ENCODE results near the gene PVALB.

PVALB gene

GRCh38 chr22:36846949-36847348 lies 30.1 kb upstream of the PVALB start:
- DNase-seq (ENCODE audit: low read depth in 1 of 2, low spot score in 1 of 2): no peak

- no peak for DNase-seq (ENCODE audit: low read depth in 1 of 2, low spot score in 1 of 2)
Observed at GRCh38 chr22:36846271-36846670, 29.4 kb upstream of the PVALB start.

- DNase-seq (ENCODE audit: low read depth in 1 of 2, low spot score in 1 of 2): no peak
Observed at GRCh38 chr22:36840106-36840505, 23.3 kb upstream of the PVALB start.

GRCh38 chr22:36839356-36840073 lies 22.7 kb upstream of the PVALB start:
- DNase-seq (ENCODE audit: low read depth in 1 of 2, low spot score in 1 of 2): no peak

- DNase-seq (ENCODE audit: low read depth in 1 of 2, low spot score in 1 of 2): no peak
Observed at GRCh38 chr22:36838119-36839030, 21.5 kb upstream of the PVALB start.

GRCh38 chr22:36835903-36836302 lies 19.1 kb upstream of the PVALB start:
- DNase-seq (ENCODE audit: low read depth in 1 of 2, low spot score in 1 of 2): no peak

GRCh38 chr22:36833073-36833472 lies 16.2 kb upstream of the PVALB start:
- DNase-seq (ENCODE audit: low read depth in 1 of 2, low spot score in 1 of 2): no peak

GRCh38 chr22:36831717-36832116 lies 14.9 kb upstream of the PVALB start:
- no peak for DNase-seq (ENCODE audit: low read depth in 1 of 2, low spot score in 1 of 2)

GRCh38 chr22:36831206-36831605 lies 14.4 kb upstream of the PVALB start:
- no peak for DNase-seq (ENCODE audit: low read depth in 1 of 2, low spot score in 1 of 2)

GRCh38 chr22:36830601-36831000 lies 13.8 kb upstream of the PVALB start:
- DNase-seq (ENCODE audit: low read depth in 1 of 2, low spot score in 1 of 2): no peak

- no peak for DNase-seq (ENCODE audit: low read depth in 1 of 2, low spot score in 1 of 2)
Observed at GRCh38 chr22:36829370-36830002, 12.7 kb upstream of the PVALB start.

- no peak for DNase-seq (ENCODE audit: low read depth in 1 of 2, low spot score in 1 of 2)
Observed at GRCh38 chr22:36828815-36829214, 12.0 kb upstream of the PVALB start.

GRCh38 chr22:36826262-36826661 lies 9.4 kb upstream of the PVALB start:
- DNase-seq (ENCODE audit: low read depth in 1 of 2, low spot score in 1 of 2): no peak

- DNase-seq (ENCODE audit: low read depth in 1 of 2, low spot score in 1 of 2): no peak
Observed at GRCh38 chr22:36824655-36825054, 7.8 kb upstream of the PVALB start.

- DNase-seq (ENCODE audit: low read depth in 1 of 2, low spot score in 1 of 2): no peak
Observed at GRCh38 chr22:36823186-36823839, 6.5 kb upstream of the PVALB start.

- DNase-seq (ENCODE audit: low read depth in 1 of 2, low spot score in 1 of 2): no peak
Observed at GRCh38 chr22:36822581-36822980, 5.7 kb upstream of the PVALB start.

GRCh38 chr22:36819112-36819511 lies 2.3 kb upstream of the PVALB start:
- no peak for DNase-seq (ENCODE audit: low read depth in 1 of 2, low spot score in 1 of 2)

GRCh38 chr22:36818010-36818642 lies 1.3 kb upstream of the PVALB start:
- no peak for DNase-seq (ENCODE audit: low read depth in 1 of 2, low spot score in 1 of 2)

- no peak for DNase-seq (ENCODE audit: low read depth in 1 of 2, low spot score in 1 of 2)
Observed at GRCh38 chr22:36817525-36817848, 652 bp upstream of the PVALB start.

- DNase-seq (ENCODE audit: low read depth in 1 of 2, low spot score in 1 of 2): no peak
Observed at GRCh38 chr22:36816339-36816635, 548 bp downstream of the PVALB start.
